Stimulated activated CD8-positive, alpha-beta memory T cell treated with anti-CD3 and anti-CD28 coated beads, Interleukin-7, amount 100 ng/mL, for 48 hours (primary cell): ENCODE results near the gene ZFPM1.
A peak's percentile ranks its signal among the peaks of the same experiment; 100 is the strongest.

ENCODE experiments used
- DNase-seq, 2 donors: peaks; one replicate each; pipeline ENCODE4 v3.0.0-alpha.2; 2020; ENCODE audit warnings: low read depth in 1 of 2; ENCODE audit errors: extremely low read depth in 1 of 2

Gene ZFPM1

GRCh38 chr16:88417684-88418476 lies 35.2 kb upstream of the ZFPM1 start:
- no peak for DNase-seq

GRCh38 chr16:88418869-88419268 lies 34.2 kb upstream of the ZFPM1 start:
- no peak for DNase-seq

DNA sequence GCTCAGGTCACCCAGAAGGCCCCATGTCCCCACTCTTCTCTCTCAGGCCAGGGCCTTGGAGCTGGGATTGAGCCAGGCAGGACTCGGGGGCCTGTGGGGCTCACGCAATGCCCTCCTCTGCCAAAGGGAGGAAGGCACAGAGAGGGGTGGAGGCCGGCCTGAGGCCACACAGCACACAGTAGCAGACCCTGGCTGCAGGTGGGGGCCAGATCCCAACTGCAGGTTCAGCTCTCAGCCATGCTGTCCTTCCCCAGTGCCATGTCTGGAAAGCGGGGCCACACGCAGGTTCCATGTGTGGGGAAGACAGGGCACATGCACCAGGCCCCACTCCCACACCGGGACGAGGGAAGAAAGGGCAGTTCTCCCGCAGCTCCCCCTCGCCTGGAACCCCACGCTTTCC lies 33.3 kb upstream of the ZFPM1 start:
- DNase-seq = no peak

DNA sequence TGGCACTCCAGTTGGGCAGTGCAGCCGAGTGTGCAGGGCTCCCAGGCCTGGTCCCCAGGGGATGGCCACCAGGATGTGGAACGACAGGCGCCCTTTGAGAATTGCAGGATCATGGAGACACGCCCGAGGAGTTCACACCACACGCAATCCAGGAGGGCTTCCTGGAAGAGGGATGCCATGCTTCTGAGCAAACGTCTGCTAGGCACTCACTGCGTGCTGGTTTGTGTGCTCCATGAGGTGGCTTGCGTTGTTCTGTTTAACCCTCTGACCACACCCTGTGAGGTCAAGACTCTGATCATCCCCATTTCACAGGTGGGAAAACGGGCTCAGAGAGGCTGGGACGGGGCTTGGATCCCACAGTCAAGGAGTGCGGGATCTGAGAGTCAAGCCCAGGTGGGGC lies 32.6 kb upstream of the ZFPM1 start:
- no peak for DNase-seq

- no peak for DNase-seq
These were observed 31.8 kb upstream of the ZFPM1 start for GRCh38 chr16:88421301-88421700.

DNA sequence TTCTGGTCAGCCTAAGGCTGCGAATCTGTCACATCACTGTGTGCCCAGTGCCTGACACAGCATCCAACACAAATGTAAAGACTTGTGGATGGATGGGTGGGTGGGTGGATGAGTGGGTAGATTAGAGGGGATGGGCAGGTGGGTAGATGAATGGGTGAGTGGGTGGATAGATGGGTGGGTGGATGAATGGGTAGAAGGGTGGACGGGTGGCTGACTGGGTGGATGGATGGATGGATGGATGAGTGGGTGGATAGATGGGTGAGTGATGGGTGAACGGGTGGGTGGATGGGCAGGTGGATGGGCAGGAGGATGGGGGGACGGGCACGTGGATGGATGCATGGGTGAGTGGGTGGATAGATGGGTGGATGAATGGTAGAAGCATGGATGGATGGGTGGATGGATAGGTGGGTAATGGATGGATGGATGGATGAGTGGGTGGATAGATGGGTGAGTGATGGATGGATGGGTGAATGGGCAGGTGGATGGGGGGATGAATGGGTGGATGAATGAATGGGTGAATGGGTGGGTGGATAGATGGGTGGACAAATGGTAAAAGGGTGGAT lies 31.1 kb upstream of the ZFPM1 start:
- DNase-seq = no peak

GRCh38 chr16:88422733-88423447 lies 30.2 kb upstream of the ZFPM1 start:
- no peak for DNase-seq

GRCh38 chr16:88423448-88423850 lies 29.6 kb upstream of the ZFPM1 start:
- DNase-seq = no peak

- DNase-seq = no peak
These were observed 28.4 kb upstream of the ZFPM1 start for GRCh38 chr16:88424587-88425235.

DNA sequence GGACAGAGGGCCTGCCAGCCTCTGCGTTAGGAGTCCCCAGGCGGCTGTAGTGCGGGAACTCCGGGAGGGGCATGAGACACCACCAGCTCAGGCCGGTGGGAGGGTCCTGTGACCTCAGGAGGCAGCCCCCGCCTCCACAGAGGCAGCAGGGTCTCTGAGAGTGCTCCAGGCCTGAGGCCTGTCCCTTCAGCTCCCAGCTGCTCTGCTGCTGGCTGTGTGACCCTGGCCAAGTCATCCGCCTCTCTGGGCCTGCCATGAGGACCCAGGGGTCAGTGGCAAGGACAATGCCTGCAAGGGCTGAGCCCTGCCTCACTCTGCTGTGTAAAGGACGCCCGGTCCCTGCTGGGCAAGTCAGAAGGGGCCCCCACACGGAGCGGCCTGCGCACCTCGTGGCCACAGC lies 27.1 kb upstream of the ZFPM1 start:
- DNase-seq = no peak

DNA sequence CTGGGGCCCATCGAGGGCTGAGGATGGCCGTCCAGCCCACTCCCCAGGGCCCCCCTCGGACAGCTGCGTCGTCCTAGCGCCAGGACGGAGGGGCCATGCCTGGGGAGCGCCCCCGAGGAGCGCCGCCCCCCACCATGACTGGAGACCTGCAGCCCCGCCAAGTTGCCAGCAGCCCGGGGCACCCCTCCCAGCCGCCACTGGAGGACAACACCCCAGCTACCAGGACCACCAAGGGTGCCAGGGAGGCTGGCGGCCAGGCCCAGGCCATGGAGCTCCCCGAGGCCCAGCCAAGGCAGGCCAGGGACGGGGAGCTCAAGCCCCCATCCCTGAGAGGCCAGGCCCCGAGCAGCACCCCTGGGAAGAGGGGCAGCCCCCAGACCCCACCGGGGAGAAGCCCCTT lies 25.7 kb upstream of the ZFPM1 start:
- DNase-seq = no peak

GRCh38 chr16:88428156-88428555 lies 24.9 kb upstream of the ZFPM1 start:
- no peak for DNase-seq

GRCh38 chr16:88428616-88429386 lies 24.3 kb upstream of the ZFPM1 start:
- no peak for DNase-seq

- no peak for DNase-seq
These were observed 23.5 kb upstream of the ZFPM1 start for GRCh38 chr16:88429387-88430184.

GRCh38 chr16:88430185-88430523 lies 22.9 kb upstream of the ZFPM1 start:
- DNase-seq = no peak

GRCh38 chr16:88430524-88431446 lies 22.3 kb upstream of the ZFPM1 start:
- peak in 1 of 2 donors; percentile 16 for DNase-seq

DNA sequence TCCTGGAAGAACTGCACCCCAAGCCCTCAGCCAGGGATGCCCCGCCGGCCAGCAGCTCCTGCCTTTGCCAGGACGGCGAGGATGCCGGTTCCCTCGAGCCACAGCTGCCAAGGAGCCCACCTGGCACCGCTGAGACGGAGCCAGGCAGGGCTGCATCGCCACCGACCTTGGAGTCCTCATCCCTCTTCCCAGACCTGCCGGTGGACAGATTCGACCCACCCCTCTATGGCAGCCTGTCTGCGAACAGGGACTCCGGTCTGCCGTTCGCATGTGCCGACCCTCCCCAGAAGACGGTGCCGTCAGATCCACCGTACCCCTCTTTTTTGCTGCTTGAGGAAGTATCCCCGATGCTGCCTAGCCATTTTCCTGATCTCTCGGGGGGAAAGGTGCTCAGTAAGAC lies 21.4 kb upstream of the ZFPM1 start:
- DNase-seq = no peak

DNA sequence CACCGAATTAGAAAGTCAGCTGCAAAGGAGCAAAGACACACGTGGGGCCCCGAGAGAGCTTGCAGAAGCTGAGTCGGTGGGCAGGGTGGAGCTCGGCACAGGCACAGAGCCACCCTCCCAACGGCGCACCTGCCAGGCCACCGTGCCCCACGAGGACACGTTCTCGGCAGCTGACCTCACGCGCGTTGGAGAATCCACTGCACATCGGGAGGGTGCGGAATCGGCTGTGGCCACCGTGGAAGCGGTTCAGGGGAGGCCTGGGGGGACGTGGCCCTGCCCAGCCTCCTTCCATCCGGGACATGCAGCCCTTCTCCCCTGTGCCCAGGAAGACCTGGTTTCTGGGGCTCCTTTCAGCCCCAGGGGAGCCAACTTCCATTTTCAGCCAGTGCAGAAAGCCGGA lies 20.9 kb upstream of the ZFPM1 start:
- DNase-seq = no peak

GRCh38 chr16:88432753-88433152 lies 20.3 kb upstream of the ZFPM1 start:
- DNase-seq = no peak
